Progenitor cell of endocrine pancreas (in vitro differentiated cells): ENCODE data around the gene PCDHB1. TPM values are rescaled to one million over a fixed set of nuclear protein-coding genes. Genes with fewer than 3 reads are reported as not detected.

Experiments used
- DNase-seq: peaks from one replicate; pipeline ENCODE4 v3.0.0; 2021; ENCODE audit warnings: low spot score; ENCODE audit not compliant: unreplicated experiment
- H3K27ac Mint-ChIP-seq: 2 replicates; pipeline ENCODE4 v1.8.0; 2021; ENCODE audit warnings: mild to moderate bottlenecking, moderate library complexity, mixed read lengths
- H3K27me3 Mint-ChIP-seq: 2 replicates; pipeline ENCODE4 v1.8.0; 2021; ENCODE audit warnings: mixed read lengths
- H3K36me3 Mint-ChIP-seq: 2 replicates; pipeline ENCODE4 v1.8.0; 2022; ENCODE audit warnings: mixed read lengths; ENCODE audit not compliant: insufficient read depth
- H3K4me1 Mint-ChIP-seq: 2 replicates; pipeline ENCODE4 v1.8.0; 2021; ENCODE audit warnings: low read depth, mixed read lengths
- H3K4me3 Mint-ChIP-seq: 2 replicates; pipeline ENCODE4 v1.8.0; 2021; ENCODE audit warnings: low read depth, mild to moderate bottlenecking, moderate library complexity, mixed read lengths
- H3K9me3 Mint-ChIP-seq: 2 replicates; pipeline ENCODE4 v1.8.0; 2021; ENCODE audit warnings: low read depth, mixed read lengths
- CTCF ChIP-seq: fragments of 200-600 bp; sonication (generic); IDR thresholded peaks from one replicate; pipeline ENCODE4 v1.5.0; 2021; ENCODE audit warnings: antibody characterized with exemption, mild to moderate bottlenecking; ENCODE audit not compliant: unreplicated experiment
- long read RNA-seq: library from polyadenylated mRNA; unstranded; transcript quantifications from one replicate; pipeline ENCODE4 v2.0.0, GENCODE V29; 2020
- total RNA-seq: library from RNA; stranded (reverse); gene quantifications from 2 replicates; pipeline ENCODE4 v1.2.1, GENCODE V29; 2021

Gene PCDHB1
- total RNA-seq, result 0.29 and 0.31 TPM in 2 replicates
- long read RNA-seq, result 0 reads

GRCh38 chr5:141050622-141051520 lies at the start of gene PCDHB1:
PCDHB1 (plus strand) TSS chr5:141051374; CDS start chr5:141051471, 97 bp downstream.
- peak within 1 kb of the TSS; percentile 19 for H3K27ac Mint-ChIP-seq
- peaks cover 5% of the 10 kb centered on the region for H3K4me1 Mint-ChIP-seq
- no peaks in the 10 kb centered on the region for H3K9me3 Mint-ChIP-seq
- TF ChIP-seq CTCF, result no peak
- no peaks in the 10 kb centered on the region for H3K36me3 Mint-ChIP-seq
- H3K4me3 Mint-ChIP-seq, result peak within 1 kb of the TSS; percentile 83
- peaks cover 42% of the 10 kb centered on the region for H3K27me3 Mint-ChIP-seq
- DNase-seq, result no peak

GRCh38 chr5:141001446-141001843 lies 49.7 kb upstream of the PCDHB1 start:
- no peaks in the 10 kb centered on the region for H3K9me3 Mint-ChIP-seq
- no peak for DNase-seq
- H3K36me3 Mint-ChIP-seq, result peaks cover 1% of the 10 kb centered on the region
- no peaks in the 10 kb centered on the region for H3K27me3 Mint-ChIP-seq
- peak overlapping the region; percentile 96 for H3K27ac Mint-ChIP-seq
- peaks cover 14% of the 10 kb centered on the region for H3K4me1 Mint-ChIP-seq
- H3K4me3 Mint-ChIP-seq, result peak overlapping the region; percentile 81
- no peak for TF ChIP-seq CTCF

- DNase-seq, result peak; percentile 9
- H3K27me3 Mint-ChIP-seq, result no peaks in the 10 kb centered on the region
- no peak for TF ChIP-seq CTCF
- H3K36me3 Mint-ChIP-seq, result peaks cover 3% of the 10 kb centered on the region
- H3K4me3 Mint-ChIP-seq, result peak overlapping the region; percentile 81
- no peaks in the 10 kb centered on the region for H3K9me3 Mint-ChIP-seq
- H3K27ac Mint-ChIP-seq, result peak overlapping the region; percentile 96
- H3K4me1 Mint-ChIP-seq, result peaks cover 14% of the 10 kb centered on the region
These were observed 49.1 kb upstream of the PCDHB1 start for GRCh38 chr5:141001844-141002604.

GRCh38 chr5:141002605-141002965 lies 48.6 kb upstream of the PCDHB1 start:
- DNase-seq, result no peak
- H3K27ac Mint-ChIP-seq, result peak overlapping the region; percentile 96
- no peaks in the 10 kb centered on the region for H3K27me3 Mint-ChIP-seq
- H3K4me1 Mint-ChIP-seq, result peaks cover 14% of the 10 kb centered on the region
- no peaks in the 10 kb centered on the region for H3K9me3 Mint-ChIP-seq
- H3K4me3 Mint-ChIP-seq, result peak overlapping the region; percentile 81
- TF ChIP-seq CTCF, result no peak
- peaks cover 4% of the 10 kb centered on the region for H3K36me3 Mint-ChIP-seq

GRCh38 chr5:141003031-141003430 lies 48.1 kb upstream of the PCDHB1 start:
- no peak for DNase-seq
- Mint-ChIP-seq H3K9me3 (no peaks in the 10 kb centered on the region), H3K36me3 (peaks cover 8% of the 10 kb centered on the region), H3K4me3 (no peak overlapping the region), H3K27me3 (no peaks in the 10 kb centered on the region), H3K4me1 (peaks cover 14% of the 10 kb centered on the region), H3K27ac (no peak overlapping the region)
- TF ChIP-seq CTCF, result no peak
